D721Med (cell line): ENCODE data around the gene CTU1.

ENCODE experiments used
- DNase-seq: peaks from one replicate; pipeline ENCODE4 v3.0.0; 2011; ENCODE audit warnings: low spot score; ENCODE audit not compliant: insufficient read length
- FAIRE-seq: peaks from 2 replicates; lab custom pipeline; 2011; peaks lifted over from hg19 to GRCh38; lab: Jason Lieb, UNC
- TF ChIP-seq, protein P1 (sequence below): IDR thresholded peaks from 2 replicates; pipeline ENCODE4 v1.5.1; 2012; ENCODE audit warnings: mild to moderate bottlenecking, control low read depth; ENCODE audit not compliant: insufficient read depth; ENCODE audit errors: missing control alignments

CTU1 gene

DNA sequence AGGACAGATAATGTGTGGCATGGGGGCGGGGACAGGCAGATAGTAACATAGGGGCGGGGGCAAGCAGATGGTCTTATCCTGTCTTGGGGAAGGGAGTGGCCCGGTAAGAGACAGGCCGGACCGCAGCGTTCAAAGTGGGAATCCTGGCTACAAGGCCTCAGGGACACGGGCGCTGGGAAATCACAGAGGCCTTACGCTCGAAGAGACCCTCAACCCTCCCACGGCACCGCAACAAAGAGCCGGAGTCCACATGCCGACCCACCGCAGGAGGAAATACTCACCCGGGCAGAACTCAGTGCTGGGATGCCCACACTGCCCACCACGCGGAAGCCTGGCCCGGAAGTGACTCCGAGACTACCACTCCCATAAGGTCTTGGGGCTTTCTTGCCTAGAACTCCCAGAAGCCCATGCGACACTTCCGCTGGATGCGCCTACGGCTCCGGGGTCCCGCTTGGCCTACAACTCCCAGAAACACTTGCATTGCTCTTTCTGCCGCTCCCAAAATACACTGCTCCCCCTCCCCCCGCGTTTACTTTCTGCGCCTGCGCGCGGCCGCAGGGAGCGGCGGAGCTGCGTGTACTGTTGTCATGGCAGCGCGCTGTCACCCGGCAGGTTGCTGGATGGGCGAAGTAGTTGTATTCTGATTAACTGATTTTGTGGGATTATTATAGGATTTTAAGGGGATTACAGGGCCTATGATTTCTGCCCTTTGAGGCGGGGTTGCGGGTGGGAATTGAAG, at the start of gene CTU1:
Gene CTU1, minus strand, starts transcription at position 344 of the 739 bp plus-strand sequence. CDS start 3,840 bp downstream, outside the sequence.
- TF ChIP-seq, protein P1, sequence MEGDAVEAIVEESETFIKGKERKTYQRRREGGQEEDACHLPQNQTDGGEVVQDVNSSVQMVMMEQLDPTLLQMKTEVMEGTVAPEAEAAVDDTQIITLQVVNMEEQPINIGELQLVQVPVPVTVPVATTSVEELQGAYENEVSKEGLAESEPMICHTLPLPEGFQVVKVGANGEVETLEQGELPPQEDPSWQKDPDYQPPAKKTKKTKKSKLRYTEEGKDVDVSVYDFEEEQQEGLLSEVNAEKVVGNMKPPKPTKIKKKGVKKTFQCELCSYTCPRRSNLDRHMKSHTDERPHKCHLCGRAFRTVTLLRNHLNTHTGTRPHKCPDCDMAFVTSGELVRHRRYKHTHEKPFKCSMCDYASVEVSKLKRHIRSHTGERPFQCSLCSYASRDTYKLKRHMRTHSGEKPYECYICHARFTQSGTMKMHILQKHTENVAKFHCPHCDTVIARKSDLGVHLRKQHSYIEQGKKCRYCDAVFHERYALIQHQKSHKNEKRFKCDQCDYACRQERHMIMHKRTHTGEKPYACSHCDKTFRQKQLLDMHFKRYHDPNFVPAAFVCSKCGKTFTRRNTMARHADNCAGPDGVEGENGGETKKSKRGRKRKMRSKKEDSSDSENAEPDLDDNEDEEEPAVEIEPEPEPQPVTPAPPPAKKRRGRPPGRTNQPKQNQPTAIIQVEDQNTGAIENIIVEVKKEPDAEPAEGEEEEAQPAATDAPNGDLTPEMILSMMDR = no peak
- no peak for FAIRE-seq
- peak; percentile 69 for DNase-seq

DNA sequence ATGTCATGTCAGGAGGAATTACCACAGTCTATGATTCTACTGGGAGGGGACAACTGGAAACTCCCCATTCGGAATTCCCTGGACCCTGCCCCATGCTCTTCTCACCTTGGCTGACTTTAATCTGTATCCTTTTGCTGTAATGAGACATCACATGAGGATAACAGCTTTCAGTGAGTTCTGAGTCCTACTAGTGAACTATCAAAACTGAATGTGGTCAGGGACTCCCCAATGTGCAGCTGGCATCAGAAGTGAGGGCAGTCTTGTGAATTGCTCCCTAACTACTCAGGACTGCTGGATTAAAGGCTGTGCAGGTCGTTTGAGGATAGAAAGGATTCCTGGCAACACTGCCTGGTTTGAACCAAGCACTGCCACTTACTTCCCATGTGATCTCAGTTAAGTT, 49.1 kb upstream of the CTU1 start:
- FAIRE-seq = no peak
- TF ChIP-seq, protein P1 = no peak
- DNase-seq = no peak

DNA sequence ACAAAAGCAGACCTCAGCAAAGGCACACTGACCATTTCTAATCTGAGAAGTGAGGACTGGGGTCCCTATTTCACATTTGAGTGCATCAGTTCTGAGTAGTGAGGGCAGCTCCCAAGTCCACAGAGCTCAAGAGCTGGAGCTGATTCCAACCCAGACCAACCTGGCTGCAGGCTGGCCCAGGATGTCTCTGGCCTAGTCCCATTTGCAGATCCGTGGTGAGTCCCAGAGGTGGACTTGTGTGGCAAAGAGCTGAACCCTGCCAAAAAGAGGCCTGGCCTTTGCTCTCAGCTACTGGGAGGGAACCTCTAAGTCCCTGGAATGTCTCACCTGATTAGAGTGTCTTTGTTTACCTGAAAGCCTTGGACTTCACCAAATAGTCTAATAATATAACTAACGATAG, 48.5 kb upstream of the CTU1 start:
- TF ChIP-seq, protein P1 = no peak
- FAIRE-seq (no peak), DNase-seq (no peak)

DNA sequence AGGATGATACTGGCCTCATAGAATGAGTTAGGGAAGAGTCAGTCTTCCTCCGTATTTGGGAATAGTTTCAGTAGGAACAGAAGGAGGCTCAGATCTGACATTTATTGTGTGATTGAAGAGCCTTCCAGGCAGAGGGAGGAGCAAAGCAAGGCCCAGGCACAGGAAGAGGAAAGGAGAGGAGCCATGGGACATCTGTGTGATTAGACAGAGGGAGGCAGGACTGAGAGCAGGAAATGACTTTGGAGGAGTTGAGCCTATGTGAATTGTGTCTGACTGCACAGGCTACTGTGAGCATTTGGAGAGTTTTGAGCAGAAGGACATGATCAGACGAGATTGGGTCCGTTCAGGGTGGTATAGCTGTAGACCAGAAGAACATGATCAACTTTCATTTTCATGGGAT, 42.4 kb upstream of the CTU1 start:
- FAIRE-seq (no peak), DNase-seq (no peak)

DNA sequence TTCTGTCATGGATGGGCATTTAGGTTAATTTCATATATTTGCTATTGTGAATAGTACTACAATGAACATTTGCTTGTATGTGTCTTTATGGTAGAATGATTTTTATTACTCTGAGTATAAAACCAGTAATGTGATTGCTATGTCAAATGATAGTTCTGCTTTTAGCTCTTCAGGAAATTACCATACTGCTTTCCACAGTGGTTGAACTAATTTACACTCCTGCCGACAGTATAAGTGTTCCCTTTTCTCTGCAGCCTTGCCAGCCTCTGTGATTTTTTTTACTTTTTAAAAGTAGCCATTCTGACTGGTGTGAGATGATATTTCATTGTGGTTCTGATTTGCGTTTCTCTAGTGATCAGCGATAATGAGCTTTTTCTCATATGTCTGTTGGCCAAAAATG, 40.4 kb upstream of the CTU1 start:
- FAIRE-seq (no peak), DNase-seq (no peak)
- TF ChIP-seq, protein P1 = no peak

More for the DNA sequence above, 42.4 kb upstream of the CTU1 start:
- TF ChIP-seq, protein P1 = no peak

DNA sequence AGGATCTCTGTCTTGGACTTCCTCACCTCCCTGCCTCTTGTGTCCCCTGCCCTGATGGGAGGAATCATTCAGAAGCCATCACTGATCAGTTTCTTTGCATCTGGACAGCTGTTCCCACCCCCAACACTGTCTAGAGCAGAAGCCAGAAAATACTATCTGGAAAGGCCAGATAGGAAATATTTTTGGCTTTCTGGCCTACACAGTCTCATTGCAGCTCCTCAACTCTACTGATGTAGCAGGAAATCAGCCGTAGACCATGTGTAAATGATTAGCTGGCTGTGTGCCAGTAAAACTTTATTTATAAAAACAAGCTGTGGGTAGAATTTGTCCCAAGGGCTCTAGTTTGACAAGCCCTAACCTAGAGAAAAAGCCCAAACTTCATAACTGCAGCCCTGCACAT, 39.5 kb upstream of the CTU1 start:
- no peak for DNase-seq
- TF ChIP-seq, protein P1 = no peak
- FAIRE-seq = no peak

DNA sequence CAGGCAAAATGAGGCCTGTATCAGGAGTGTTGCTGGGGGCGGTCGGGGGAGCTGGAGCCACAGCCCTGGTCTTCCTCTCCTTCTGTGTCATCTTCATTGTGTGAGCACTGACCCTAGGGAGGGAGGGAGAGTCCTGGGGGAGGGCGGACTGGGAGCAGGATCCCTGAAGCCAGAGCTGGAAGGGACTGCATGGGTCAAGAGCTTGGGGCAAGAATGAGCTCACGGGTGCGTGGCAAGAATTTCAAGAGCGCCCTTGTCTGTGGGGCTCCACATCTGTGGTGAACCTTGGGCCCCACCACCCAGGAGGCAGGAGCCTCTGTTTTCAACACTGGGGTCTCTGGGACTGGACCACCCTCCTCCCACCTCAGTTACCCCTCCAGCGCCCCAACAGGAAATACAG, 38.5 kb upstream of the CTU1 start:
- TF ChIP-seq, protein P1 = no peak
- FAIRE-seq (no peak), DNase-seq (no peak)
